Lower leg skin (tissue), 4 donors: ENCODE data around the gene ATAD2B. TPM values are rescaled to one million over a fixed set of nuclear protein-coding genes. Genes with fewer than 3 reads are reported as not detected.

Experiments used
- DNase-seq, 2 donors: peaks; one replicate each; pipeline ENCODE4 v3.0.0-alpha.2; 2019; ENCODE audit warnings: low spot score in 2 of 2
- H3K4me3 ChIP-seq: fragments of 200-600 bp; sonication (generic); 2 replicates; pipeline ENCODE4 v1.5.1; 2017; ENCODE audit warnings: mild to moderate bottlenecking, low read depth; ENCODE audit not compliant: poor library complexity, severe bottlenecking
- POLR2A ChIP-seq, 2 donors: fragments of 450-650 bp; IDR thresholded peaks; one replicate each; pipeline ENCODE4 v1.6.1; 2016 to 2017; ENCODE audit warnings: antibody characterized with exemption in 2 of 2, mild to moderate bottlenecking in 1 of 2, moderate library complexity in 1 of 2
- WGBS, 2 donors: methylation state at CpG; one replicate each; pipeline ENCODE4 v1.1.5; 2018; 5-methylcytosine and 5-hydroxymethylcytosine counted together
- intact Hi-C: fragments of 100-400 bp; cut with DNase I; formaldehyde crosslinking; loops from one replicate; pipeline ENCODE4 v1.15.0; 2023; ENCODE audit warnings: low total_unique reads
- total RNA-seq, 4 donors: library from RNA; depleted of rRNA; stranded (reverse); fragments of >200 nt; gene quantifications; one replicate each; pipeline ENCODE4 v1.1.0, GENCODE V29; 2016
- TF ChIP-seq, protein P1 (sequence below), 3 donors: fragments of 450-650 bp; IDR thresholded peaks; one replicate each; pipeline ENCODE4 v1.5.1; 2016; ENCODE audit warnings: antibody characterized with exemption in 3 of 3, mild to moderate bottlenecking in 3 of 3, moderate library complexity in 2 of 3

ATAD2B gene
- total RNA-seq, 4 donors from 2014 or later, result 23.2 to 31.1 (median 27.9) TPM

DNA sequence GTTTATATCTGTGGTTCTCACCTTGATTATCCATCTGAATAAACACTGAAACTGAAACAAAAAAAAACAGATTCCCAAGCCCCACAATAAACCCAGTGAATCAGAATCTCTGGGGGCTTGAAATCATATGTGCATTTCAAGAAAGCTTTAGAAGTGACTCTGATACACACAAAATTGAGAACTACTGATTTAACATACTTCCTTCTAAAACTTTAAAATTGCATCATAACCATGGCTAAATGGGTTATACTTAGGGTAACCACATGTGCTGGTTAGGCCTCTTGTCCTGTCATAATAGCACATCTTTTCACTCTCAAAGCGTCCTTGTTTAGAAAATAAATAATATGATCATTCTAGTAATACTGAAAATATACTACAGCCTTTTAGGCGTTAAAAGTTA lies 100.9 kb downstream of the ATAD2B start:
- intact Hi-C loops, result loop anchor here (10.0 kb wide), 1 partner anchor 259 kb away; the partner anchor contains the start of gene TP53I3
- DNase-seq, result no peak
- H3K4me3 ChIP-seq, result no peak overlapping the region
- TF ChIP-seq, protein P1, sequence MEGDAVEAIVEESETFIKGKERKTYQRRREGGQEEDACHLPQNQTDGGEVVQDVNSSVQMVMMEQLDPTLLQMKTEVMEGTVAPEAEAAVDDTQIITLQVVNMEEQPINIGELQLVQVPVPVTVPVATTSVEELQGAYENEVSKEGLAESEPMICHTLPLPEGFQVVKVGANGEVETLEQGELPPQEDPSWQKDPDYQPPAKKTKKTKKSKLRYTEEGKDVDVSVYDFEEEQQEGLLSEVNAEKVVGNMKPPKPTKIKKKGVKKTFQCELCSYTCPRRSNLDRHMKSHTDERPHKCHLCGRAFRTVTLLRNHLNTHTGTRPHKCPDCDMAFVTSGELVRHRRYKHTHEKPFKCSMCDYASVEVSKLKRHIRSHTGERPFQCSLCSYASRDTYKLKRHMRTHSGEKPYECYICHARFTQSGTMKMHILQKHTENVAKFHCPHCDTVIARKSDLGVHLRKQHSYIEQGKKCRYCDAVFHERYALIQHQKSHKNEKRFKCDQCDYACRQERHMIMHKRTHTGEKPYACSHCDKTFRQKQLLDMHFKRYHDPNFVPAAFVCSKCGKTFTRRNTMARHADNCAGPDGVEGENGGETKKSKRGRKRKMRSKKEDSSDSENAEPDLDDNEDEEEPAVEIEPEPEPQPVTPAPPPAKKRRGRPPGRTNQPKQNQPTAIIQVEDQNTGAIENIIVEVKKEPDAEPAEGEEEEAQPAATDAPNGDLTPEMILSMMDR (IDR thresholded peaks at IDR 0.05), result no peak
- TF ChIP-seq POLR2A (IDR thresholded peaks at IDR 0.05), result no peak
- 80 to 86% methylated on average over 2 of the region's 2 CpGs for WGBS, 2 donors

DNA sequence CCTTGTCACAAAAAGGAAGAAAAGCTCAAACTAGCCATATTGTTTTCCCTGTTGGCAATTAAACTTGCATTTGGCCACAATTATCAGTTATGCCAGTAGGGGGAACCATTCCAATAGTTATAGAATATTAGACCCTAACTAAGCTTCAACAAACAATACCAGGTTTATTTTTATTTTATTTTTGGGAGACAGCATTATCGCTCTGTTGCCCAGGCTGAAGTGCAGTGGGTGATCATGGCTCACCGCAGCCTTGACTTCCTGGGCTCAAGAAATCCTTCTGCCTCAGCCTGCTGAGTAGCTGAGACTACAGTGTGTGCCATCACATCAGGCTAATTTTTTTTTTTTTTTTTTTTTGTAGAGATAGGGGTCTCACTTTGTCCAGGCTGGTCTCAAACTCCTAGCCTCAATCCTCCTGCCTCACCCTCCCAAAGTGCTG lies 102.1 kb downstream of the ATAD2B start:
- 29 to 41% methylated on average over 2 of the region's 2 CpGs for WGBS, 2 donors
- DNase-seq, result no peak
- TF ChIP-seq, protein P1 (IDR thresholded peaks at IDR 0.05), result no peak
- no peak for TF ChIP-seq POLR2A (IDR thresholded peaks at IDR 0.05)
- intact Hi-C loops, result loop anchor here (10.0 kb wide), 1 partner anchor 260 kb away; the partner anchor contains the start of gene TP53I3
- no peak overlapping the region for H3K4me3 ChIP-seq

DNA sequence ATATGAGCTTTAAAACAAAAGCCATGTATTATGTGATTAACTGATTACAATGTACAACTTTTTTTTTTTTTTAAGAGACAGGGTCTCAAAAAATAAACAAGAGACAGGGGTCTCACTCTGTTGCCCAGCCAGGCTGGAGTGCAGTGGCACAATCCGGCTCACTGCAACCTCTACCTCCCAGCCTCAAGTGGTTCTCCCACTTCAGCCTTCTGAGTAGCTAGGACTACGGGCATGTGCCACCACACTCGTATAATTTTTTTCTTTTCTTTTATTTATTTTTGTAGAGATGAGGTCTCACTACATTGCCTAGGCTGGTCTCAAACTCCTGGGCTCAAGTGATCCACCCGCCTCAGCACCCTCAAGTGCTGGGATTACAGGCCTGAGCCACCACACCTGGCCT lies 103.1 kb downstream of the ATAD2B start:
- 69 to 72% methylated on average over 4 of the region's 4 CpGs for WGBS, 2 donors
- intact Hi-C loops, result loop anchor here (10.0 kb wide), 1 partner anchor 261 kb away; the partner anchor contains the start of gene TP53I3
- DNase-seq, result no peak
- no peak overlapping the region for H3K4me3 ChIP-seq
- no peak for TF ChIP-seq POLR2A (IDR thresholded peaks at IDR 0.05)
- TF ChIP-seq, protein P1 (IDR thresholded peaks at IDR 0.05), result no peak

DNA sequence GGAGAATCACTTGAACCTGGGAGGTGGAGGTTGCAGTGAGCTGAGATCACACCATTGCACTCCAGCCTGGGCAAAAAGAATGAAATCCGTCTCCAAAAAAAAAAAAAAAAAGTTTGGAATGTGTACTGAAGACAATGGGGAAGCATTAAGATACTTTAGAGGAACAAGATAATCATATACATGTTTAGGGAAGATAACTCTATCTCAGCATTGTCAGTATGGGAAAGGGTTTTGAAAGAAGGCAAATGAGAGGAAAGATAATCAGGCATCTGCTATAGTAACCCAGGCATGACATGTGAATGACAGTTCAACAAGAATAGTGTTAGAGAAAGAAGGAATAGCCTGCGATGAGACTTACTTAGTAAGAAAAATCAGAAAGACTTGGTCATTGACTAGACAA lies 112.0 kb downstream of the ATAD2B start:
- TF ChIP-seq, protein P1 (IDR thresholded peaks at IDR 0.05), result no peak
- no peak for TF ChIP-seq POLR2A (IDR thresholded peaks at IDR 0.05)
- 91 to 100% methylated on average over 2 of the region's 2 CpGs for WGBS, 2 donors
- H3K4me3 ChIP-seq, result no peak overlapping the region
- intact Hi-C loops, result no loop called here
- DNase-seq, result no peak

DNA sequence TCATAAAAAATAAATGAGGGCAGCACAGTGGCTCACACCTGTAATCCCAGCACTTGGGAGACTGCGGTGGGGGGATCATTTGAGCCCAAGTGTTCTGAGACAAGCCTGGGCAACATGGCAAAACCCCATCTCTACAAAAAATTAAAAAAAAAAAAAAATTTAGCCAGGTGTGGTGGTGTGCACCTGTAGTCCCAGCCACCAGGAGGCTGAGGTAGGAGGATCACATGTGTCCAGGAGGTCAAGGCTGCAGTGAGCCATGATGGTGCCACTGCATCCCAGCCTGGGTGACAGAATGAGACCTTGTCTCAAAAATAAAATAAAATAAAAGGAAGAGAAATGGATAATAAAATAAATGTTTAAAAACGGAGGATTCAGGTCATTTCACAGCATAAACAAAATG lies 113.5 kb downstream of the ATAD2B start:
- no peak overlapping the region for H3K4me3 ChIP-seq
- DNase-seq, result no peak
- intact Hi-C loops, result no loop called here
- 98 to 99% methylated on average over 2 of the region's 2 CpGs for WGBS, 2 donors
- TF ChIP-seq POLR2A (IDR thresholded peaks at IDR 0.05), result no peak
- TF ChIP-seq, protein P1 (IDR thresholded peaks at IDR 0.05), result no peak

DNA sequence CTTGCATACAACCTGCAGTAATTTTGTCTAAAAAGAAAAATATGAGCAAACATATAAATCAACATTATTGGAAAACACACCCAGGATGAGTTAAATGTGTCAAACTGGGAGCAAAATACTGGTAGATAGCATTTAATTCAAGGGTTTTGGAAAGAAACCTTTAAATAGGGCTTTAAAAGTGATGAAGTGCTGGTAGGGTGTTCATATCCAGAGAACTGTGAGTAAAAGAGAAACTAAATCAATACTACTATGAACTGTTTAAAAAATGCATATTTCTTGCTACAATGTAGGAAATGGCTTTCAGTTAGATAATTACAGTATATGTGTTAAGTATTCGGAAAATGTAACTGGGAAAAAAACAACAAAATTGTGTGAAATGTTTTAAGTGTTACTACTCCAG lies 117.8 kb downstream of the ATAD2B start:
- DNase-seq, result no peak
- intact Hi-C loops, result no loop called here
- 93% methylated on average over 1 of the region's 1 CpG for whole genome bisulfite sequencing, 2 donors
- TF ChIP-seq POLR2A (IDR thresholded peaks at IDR 0.05), result no peak
- TF ChIP-seq, protein P1 (IDR thresholded peaks at IDR 0.05), result no peak
- no peak overlapping the region for H3K4me3 ChIP-seq
